ENCODE data around the gene CD70. TPM values are rescaled to one million over a fixed set of nuclear protein-coding genes. Genes with fewer than 3 reads are reported as not detected.

The CD70 gene
- total and polyA plus RNA-seq, 2 of the 8 experiments (the other 6 are each of a cell fraction or from before 2014, with no cell fraction given) = 1.3 to 12.0 TPM

- Histone ChIP-seq H3K9me3 (ENCODE audit: insufficient read depth in 2 of 2, low read depth in 1 of 2, low read length in 1 of 2) (no peaks in the 10 kb centered on the region), H2AFZ (ENCODE audit: low read length) (no peak overlapping the region), H4K8ac (ENCODE audit: extremely low read depth, insufficient read depth, low read length) (no peak overlapping the region), H2BK15ac (ENCODE audit: low read length) (no peak overlapping the region; the same call in 1 of the 2 replicates), H3K79me1 (ENCODE audit: low read depth, low read length) (no peaks in the 10 kb centered on the region), H3K56ac (replicated peaks; ENCODE audit: insufficient read length, low read depth, low read length) (no peak overlapping the region), H4K5ac (ENCODE audit: insufficient read length, low read depth, low read length) (peak overlapping the region; percentile 29), H3K4ac (replicated peaks; ENCODE audit: insufficient read length, low read depth, low read length) (no peak overlapping the region), H3K27ac (ENCODE audit: low read depth, low read length) (no peak overlapping the region), H3K4me1 (replicated peaks in 1 of 4; ENCODE audit: control insufficient read depth in 3 of 4, insufficient read depth in 4 of 4, low read length in 3 of 4) (peaks cover 0 to 16% (median 8%) of the 10 kb centered on the region in 4 experiments), H3K18ac (ENCODE audit: extremely low read depth, low read length) (no peak overlapping the region), H2AK5ac (ENCODE audit: low read depth, low read length) (no peak overlapping the region; the same call in 1 of the 2 replicates), H3K36me3 (ENCODE audit: control insufficient read depth in 2 of 4, insufficient read depth in 4 of 4, low read length in 3 of 4) (no peaks in the 10 kb centered on the region), H3K23me2 (ENCODE audit: low read depth, low read length) (peaks cover 17% of the 10 kb centered on the region), H3K4me2 (ENCODE audit: insufficient read depth in 1 of 2, low read depth in 2 of 2, low read length in 2 of 2) (no peak overlapping the region; a peak in 1 of 4 replicates), H2BK5ac (ENCODE audit: low read depth, low read length) (no peak overlapping the region), H2BK20ac (ENCODE audit: low read length) (peak overlapping the region; percentile 51; the same call in 1 of the 2 replicates), H3K4me3 (ENCODE audit: extremely low read depth in 1 of 4, insufficient read depth in 2 of 4, low read depth in 3 of 4, low read length in 4 of 4) (no peak overlapping the region), H2BK120ac (replicated peaks; ENCODE audit: low read depth, low read length) (no peak overlapping the region), H4K91ac (replicated peaks; ENCODE audit: insufficient read length, low read length) (no peak overlapping the region), H4K20me1 (replicated peaks in 1 of 2; ENCODE audit: control insufficient read depth in 1 of 2, insufficient read depth in 2 of 2, low read length in 2 of 2) (peaks cover 2 to 3% of the 10 kb centered on the region in 2 experiments), H3K9ac (replicated peaks in 1 of 4; ENCODE audit: extremely low read depth in 1 of 4, low read depth in 3 of 4, low read length in 3 of 4) (no peak overlapping the region), H2BK12ac (ENCODE audit: low read depth, low read length) (no peak overlapping the region), H3K23ac (ENCODE audit: insufficient read length) (no peak overlapping the region), H3K27me3 (replicated peaks in 1 of 4; ENCODE audit: control insufficient read depth in 3 of 4, extremely low read depth in 1 of 4, insufficient read depth in 3 of 4, low read length in 3 of 4) (peaks cover 29 to 56% (median 50%) of the 10 kb centered on the region in 4 experiments), H3K79me2 (ENCODE audit: control insufficient read depth in 1 of 2, insufficient read depth in 2 of 2, low read length in 2 of 2) (no peaks in the 10 kb centered on the region), H3K14ac (ENCODE audit: insufficient read length) (no peak overlapping the region)
- ChIA-PET CTCF (ENCODE audit: partially characterized antibody) (interaction anchor here (0.9 to 1.4 kb wide), 3 partner anchors 30 to 68 kb away, joined by 3 to 4 read pairs (median 3); no protein-coding TSS in a partner anchor), POLR2A (ENCODE audit: partially characterized antibody) (interaction anchor here (4.3 kb wide), 1 partner anchor 53 kb away, joined by 72 read pairs; the partner anchor contains the start of gene TNFSF9)
- no peak for DNase-seq (ENCODE audit: low read depth in 1 of 2, low spot score in 2 of 2)
- WGBS, 2 experiments (ENCODE audit: extremely low coverage in 1 of 2, insufficient coverage in 1 of 2, insufficient read length in 1 of 2, insufficient replicate concordance in 2 of 2, low coverage in 1 of 2, low lambda C conversion rate in 2 of 2, missing lambda C conversion rate in 1 of 2) = 77% methylated on average over 14 of the region's 14 CpGs; no CpG with 5 or more reads in 1 of the 2 experiments
- FAIRE-seq = no peak
- TF ChIP-seq CBX5 (IDR thresholded peaks at IDR 0.05; ENCODE audit: low read depth, low read length) (no peak), ATF2 (IDR thresholded peaks at IDR 0.05; ENCODE audit: low read length) (no peak), RXRA (IDR thresholded peaks at IDR 0.05; ENCODE audit: insufficient read depth, low read depth, low read length) (no peak), ATF3 (IDR thresholded peaks at IDR 0.05; ENCODE audit: insufficient read depth, low read depth, low read length) (no peak)
Observed at GRCh38 chr19:6586056-6586455, 4.9 kb downstream of the CD70 start.
